ENCODE data around the gene OR2A25. TPM values are rescaled to one million over a fixed set of nuclear protein-coding genes. Genes with fewer than 3 reads are reported as not detected.
"Not testable (repeated sequence)": the region's sequence is repeated elsewhere in the genome, so short reads cannot be mapped to it uniquely, and the experiment has no call there.

OR2A25 gene, protein sequence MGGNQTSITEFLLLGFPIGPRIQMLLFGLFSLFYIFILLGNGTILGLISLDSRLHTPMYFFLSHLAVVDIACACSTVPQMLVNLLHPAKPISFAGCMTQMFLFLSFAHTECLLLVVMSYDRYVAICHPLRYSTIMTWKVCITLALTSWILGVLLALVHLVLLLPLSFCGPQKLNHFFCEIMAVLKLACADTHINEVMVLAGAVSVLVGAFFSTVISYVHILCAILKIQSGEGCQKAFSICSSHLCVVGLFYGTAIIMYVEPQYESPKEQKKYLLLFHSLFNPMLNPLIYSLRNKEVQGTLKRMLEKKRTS
- polyA plus RNA-seq (ENCODE audit: insufficient read length in 12 of 12) = not detected
- long read RNA-seq, donor 1 = 0 reads
- long read RNA-seq, donor 2 = 0 reads
- long read RNA-seq, donor 3 = 0 reads
- long read RNA-seq, donor 4 = 0 reads
- long read RNA-seq, donor 5 = 0 reads
- long read RNA-seq, donor 6 = 0 reads
- long read RNA-seq, donor 7 = 0 reads
- long read RNA-seq, donor 8 = 0 reads
- long read RNA-seq, donor 9 = 0 reads
- long read RNA-seq, donor 10 = 0 reads
- long read RNA-seq, donor 11 = 0 reads

DNA sequence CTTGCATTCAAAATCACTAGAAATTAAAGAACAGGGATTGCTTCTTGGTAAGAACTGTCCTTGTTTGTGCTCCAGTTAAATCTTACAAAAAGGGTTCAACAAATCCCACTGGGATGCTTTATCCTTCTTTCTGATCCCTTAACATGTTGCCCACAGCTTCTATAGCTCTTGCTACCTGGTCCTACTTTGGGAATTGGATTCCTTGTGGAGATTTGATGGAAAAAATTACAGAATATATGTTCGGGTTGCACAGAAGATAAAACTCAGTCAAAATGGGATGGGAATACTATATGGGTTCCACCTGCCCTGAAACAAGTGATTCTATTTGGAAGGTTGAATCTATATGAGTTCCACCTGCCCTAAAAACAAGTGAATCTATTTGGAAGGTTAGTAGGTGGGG is at the start of gene OR2A25:
Gene OR2A25, plus strand, starts transcription at position 301 of the 400 bp plus-strand sequence. CDS start 4,409 bp downstream, outside the sequence.
- no peak for DNase-seq

DNA sequence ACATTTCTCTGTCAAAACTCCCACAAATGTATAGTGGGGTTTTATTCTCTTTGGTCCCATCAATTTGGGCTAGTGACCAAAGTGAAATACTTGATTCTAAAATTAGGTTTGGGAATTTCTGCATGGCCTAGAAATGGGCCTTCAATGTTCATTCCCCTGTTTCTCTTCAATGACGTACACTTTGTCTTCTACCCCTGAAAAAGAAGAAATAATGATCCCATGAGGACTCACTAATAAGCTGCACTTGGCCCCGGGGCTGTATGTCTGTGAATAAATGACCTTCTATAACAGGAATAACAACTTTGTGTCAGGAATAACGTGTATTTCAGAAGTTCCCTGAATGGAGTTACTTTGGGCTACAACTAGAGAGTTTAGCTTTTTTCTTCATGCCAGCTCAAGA is 49.3 kb upstream of the OR2A25 start:
- DNase-seq = no peak

DNA sequence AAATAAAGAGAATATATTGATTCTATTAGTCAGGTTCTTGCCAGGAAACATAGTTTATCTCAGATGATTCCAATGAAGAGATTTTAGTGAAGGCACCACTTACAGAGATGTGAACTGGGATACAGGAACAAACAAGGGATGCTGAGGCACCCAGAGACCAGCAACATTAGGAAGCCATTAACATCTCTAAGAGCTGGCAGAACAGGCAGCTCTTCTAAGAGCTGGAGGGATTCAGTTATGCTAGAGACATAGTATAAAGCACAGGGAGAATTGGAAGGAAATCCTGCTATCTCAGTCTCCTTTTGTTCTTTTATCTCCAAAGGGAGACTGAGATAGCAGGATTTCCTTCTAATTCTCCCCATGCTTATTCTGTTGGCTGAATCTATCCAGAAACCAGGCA is 47.4 kb upstream of the OR2A25 start:
- DNase-seq = no peak

DNA sequence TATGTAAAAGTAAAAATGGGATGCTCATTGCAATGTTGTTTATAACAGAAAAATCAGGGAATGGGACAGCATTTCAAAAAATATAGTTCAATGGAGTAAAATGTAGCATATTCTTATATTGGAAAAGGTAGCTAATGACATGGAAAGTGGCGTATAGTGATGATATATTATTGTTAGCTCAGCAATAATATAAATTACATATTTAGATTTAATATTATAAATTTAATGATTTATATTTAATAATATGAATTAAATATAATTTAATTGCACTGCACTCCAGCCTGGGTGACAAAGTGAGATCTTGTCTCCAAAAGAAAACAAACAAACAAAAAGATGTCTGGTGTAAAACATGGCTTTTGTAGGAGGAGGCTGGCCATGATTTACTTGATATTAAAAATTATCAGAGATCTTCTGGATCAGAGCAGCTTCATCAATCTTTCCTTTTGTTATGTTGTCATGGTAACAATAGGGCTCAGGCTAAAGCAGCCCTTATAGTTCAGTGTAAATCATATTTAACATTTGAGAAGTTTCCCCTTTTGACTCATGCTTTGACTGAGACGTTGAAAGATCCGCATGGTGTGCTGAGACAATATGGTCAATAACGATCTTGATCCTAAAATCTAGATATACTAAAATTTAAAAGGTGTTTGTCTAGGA is 46.3 kb upstream of the OR2A25 start:
- DNase-seq = no peak

DNA sequence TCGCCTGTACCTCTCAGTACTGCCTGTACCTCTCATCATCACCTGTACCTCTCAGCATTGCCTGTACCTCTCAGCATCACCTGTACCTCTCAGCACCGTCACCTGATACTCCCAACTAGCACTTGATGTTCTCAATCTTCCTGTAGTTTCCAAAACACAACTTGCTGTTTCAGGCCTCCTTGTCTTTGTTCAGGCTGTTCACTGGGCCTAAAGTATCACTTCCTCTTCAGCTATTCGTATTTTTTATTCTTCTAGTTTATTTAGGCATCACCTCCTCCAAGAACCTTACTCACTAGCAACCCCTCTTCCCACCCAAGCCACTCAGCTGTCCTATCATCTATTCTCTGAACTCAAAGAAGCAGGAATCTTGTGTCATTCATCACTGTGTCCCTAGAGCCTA is 45.4 kb upstream of the OR2A25 start:
- no peak for DNase-seq

DNA sequence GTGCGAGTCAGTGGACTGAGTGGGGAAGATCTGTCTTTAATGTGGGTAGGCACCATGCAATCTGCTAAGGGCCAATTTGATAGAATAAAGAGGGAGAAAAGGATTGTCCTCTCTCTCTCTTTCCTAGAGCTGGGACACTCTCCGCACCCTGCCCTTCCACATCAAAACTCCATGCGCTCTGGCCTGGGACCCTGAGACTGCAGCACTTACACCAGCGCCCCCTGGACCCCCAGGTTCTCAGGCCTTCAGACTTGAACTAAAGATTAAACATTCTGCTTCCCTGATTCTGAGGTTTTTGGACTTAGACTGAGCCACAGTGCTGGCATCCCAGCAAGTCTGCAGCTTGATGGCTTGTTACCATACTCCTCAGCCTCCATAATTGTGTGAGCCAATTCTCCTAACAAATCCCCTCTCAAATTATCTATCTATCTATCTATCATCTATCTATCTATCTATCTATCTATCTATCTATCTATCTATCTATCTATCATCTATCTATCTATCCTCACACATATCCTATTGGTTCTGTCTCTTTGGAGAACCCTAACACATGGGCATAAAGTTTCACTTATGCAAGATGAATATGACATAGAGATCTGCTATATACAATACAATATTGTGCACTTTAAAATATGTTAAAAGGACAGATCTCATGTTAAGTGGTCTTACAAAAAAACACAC is 43.3 kb upstream of the OR2A25 start:
- DNase-seq = no peak

DNA sequence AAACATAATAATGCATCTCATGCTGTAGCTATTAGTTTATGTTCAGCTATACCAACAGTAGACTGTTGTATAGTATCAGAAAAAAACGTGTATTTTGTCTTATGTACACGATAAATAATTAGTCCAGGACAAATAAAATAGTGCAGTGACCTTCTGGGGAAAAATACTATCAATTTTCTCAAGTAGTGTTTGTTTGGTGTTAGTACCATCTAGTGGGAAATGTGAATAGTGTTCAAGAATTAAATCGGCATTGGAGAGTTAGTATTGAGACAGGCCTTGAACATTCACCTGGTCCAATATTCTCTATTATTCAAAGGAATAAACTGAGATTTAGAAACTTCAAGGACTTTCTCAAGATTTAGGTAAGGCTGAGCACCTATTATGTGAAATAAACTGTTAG is 42.5 kb upstream of the OR2A25 start:
- no peak for DNase-seq

DNA sequence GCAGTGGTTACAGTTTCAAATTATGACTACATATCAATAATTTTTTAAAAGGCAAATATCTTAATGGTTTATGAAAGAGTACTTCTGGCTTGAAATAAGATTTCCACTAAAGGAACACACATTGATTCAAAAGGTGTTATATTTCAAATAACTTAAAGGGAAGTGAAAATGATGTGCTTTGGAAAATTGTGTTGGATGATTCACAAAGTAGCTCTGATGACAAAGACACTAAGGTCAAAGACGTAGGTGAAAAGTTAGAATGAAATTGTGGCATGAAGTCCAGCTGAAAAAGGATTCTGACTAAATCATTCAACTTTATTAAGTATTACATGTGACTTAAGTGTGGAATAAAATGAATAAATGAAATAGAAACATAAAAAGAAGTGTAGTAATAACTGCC is 41.6 kb upstream of the OR2A25 start:
- no peak for DNase-seq

DNA sequence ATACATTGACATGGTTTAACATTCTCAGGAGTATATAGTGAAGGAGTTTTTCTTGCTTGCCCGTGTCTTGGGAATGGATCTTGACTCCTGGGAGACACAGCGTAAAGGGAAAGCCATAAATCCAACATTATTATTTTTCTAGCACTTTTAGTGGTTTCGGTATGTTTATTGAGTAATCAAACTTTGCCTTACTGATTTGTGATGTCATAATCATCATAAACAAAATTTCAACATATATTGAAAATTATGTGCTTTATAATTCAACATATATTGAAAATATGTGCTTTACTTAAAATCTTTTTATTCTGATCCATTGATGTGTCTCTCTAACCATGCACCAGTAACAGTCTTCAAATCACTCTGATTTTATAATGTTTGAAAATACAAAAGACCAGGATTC is 41.1 kb upstream of the OR2A25 start:
- no peak for DNase-seq

DNA sequence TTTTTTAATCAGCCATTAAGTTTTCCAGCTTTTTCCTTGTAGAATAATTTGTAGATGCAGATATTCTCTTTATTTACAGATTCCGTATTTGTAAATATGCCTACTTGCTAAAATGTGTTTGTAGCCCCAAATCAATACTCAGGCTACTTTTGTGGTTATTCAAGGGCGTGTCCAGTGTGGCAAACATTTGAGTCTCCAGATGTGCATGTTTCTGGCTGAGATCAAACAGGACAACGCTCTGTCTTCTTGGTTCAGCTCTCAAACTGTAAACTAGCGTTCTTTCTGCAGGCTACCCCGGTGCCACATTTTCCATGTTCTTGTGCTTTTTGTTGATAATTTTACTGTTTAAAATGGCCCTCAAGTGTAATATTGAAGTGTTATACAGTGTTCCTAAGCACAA is 37.1 kb upstream of the OR2A25 start:
- no peak for DNase-seq

DNA sequence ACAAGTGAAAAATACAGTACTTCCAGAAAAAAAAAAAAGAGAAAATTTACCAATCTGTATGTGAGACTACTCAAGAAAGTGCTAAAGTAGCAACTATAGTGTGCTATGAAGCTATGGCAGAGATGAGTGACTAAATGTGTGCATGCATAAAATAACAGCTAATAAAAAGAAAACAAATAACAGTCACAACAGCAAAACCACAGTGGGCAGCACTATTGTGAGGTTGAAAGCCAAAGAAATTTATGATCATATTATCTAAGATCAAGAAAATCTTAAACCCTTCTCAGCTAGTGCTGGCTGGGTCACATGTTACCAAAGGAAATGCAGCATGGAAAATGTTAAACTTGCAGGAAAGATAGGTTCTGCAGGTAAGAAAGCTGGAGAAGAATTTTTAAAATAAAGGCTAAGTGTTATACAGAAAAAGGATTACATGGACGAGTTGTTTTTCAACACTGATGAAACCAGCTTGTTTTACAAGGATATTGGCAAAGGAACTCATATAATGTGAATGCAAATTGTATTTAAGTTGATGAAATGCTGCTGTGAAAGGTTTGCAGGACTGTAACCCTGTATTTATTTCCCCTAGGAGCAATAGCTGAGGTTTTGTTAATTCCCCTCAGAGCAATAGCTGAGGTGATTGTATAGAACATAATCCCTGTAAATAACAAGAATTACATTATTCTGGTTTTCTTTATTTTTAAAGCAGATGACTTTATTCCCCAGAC is 36.5 kb upstream of the OR2A25 start:
- DNase-seq = no peak

DNA sequence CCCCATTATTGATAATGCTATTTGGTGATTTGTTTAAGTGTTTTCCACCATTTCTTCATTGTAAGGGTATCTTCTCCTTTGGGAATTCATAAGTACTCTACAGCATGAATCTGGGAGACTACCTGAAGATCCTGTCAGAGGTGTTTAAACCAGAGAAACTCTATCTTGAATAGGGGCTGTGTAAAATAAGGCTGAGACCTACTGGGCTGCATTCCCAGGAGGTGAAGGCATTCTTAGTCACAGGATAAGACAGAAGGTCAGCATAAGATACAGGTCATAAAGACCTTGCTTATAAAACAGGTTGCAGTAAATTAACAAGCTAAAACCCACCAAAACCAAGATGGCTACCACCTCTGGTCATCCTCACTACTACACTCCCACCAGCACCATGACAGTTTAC is 34.2 kb upstream of the OR2A25 start:
- no peak for DNase-seq

DNA sequence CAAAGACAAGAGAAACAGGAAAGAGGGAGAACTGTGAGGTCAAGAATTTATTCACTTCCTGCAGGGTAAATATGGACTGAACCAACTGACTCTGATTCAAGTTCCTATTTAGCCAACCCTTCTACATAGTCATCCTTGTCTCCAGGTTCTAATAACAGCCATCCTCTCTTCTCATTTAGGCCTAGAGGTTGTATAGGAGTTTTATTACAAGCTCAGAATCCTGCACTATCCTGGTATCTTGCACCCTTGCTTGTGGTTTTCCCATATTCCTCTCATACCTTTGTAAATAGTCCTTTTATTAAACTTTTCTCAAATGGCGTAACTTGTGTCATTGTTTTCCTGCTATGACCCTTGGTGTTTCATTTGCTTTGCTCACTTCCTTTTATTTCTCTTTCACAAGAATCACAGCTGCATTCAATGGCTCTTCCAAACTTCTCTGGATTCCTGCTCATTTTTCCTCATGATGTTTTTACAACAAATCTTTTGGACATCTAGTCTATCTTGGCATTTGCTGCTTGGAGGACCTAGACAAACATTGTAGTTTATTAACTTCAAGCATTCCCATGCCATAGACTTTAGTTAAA is 33.2 kb upstream of the OR2A25 start:
- no peak for DNase-seq

DNA sequence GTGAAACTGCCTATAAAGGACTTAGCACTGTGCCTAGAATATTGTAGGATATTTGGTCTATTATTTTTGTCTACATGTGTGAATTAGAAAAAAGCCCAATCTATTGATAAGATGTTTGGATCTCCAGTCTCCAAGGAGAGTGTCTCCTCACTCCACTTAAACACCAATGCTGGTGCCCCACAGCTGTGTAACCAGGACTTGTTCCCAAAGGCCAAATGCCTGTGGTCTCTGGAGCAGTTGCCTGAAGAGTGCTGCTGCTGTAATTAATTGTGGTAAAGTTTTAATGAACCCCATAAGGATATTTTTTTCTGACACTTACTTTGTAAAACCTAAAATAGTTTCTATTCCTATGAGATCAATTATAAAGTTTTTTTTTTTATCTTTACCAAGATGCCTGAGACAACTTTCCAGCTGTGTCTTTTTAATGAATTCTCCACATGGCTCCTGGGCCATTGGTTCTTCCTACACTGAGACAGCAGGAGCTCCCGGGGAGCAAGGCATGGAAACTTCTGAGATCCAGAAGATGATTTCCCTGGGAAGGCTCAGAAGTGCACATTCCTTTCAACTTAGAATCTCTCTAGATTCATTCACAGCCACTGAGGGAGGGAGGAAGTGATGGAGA is 32.1 kb upstream of the OR2A25 start:
- DNase-seq = no peak

DNA sequence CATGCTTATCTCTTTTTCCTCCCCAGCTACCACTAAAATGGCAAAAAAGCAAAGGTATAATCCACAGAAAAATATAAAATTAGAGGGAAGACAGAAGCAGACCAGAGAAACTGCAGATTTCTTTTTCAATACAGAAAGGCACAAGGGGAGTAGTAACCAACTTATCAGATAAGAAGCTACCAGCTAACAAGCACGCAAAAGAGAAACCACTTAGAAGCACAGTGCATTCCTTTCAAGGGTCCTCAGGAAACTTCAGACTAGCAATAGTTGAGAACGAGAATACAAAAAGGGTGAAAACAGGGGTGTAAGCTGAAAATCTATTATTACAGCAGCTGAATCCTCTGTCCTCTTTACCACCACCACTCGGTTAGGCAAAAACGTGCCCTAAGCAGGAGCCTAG is 30.7 kb upstream of the OR2A25 start:
- no peak for DNase-seq

DNA sequence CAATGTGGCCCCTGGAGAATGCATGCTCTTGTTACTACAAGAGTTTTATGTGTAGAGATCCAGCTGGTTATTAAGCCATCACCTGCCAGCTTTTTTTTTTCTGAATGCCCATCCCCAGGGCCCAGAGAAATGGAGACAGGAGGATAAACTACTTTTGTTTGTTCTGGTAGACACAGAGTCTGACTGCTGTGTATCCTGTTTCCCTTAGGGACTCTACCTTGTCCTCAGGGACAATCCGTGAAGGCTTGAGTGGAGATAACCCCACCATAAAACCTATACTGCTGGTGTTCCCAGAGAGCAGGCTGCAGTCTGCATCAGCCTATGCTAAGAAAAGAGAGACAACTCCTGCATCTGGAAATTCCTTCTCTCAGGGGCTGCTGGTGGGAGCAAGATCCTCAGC is 21.0 kb upstream of the OR2A25 start, which contains the start of gene OR2A5:
Gene OR2A5, plus strand, starts transcription at position 301 of the 400 bp plus-strand sequence. CDS start 1,454 bp downstream, outside the sequence.
- DNase-seq = no peak

DNA sequence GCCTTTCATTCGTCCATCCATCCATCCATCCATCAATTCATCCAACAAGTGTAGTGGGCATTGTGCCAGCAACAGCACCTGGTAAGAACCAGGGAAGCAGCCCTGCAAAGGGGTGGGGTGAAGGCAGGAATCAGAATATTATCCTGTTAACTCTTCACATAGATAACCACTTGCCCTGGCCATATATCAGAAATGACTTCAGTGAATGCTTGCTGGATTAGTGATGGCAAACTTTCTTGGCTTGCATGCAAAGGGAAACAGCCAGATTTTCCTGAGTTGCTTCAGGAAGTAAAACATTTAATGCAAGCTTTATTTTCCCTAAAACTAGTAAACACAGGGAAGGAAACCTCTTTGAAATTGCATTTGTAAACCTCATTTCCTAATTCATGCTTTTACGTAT is 20.1 kb upstream of the OR2A25 start:
- DNase-seq = no peak

DNA sequence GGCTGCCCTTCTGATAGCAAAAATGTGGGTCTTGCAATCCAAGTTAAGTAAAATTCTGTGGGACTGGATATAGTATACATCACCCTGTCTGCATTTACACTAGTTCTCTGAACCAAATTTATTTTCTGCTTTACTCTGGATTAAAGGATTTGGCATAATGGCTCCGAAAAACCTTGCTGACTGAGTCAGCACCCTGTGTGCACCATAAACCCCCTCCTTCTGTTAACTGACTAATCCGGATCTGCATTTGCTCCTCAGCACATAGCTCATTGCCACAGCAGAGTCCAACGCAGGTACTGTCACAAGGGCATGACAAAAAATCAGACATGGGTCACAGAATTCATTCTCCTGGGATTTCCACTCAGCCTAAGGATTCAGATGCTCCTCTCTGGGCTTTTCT is 19.5 kb upstream of the OR2A25 start:
- no peak for DNase-seq

DNA sequence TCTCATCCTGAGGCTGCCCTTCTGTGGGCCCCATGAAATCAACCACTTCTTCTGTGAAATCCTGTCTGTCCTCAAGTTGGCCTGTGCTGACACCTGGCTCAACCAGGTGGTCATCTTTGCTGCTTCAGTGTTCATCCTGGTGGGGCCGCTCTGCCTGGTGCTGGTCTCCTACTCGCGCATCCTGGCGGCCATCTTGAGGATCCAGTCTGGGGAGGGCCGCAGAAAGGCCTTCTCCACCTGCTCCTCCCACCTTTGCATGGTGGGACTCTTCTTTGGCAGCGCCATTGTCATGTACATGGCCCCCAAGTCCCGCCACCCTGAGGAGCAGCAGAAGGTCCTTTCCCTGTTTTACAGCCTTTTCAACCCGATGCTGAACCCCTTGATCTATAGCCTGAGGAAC is 18.7 kb upstream of the OR2A25 start:
- DNase-seq = not testable (repeated sequence)

DNA sequence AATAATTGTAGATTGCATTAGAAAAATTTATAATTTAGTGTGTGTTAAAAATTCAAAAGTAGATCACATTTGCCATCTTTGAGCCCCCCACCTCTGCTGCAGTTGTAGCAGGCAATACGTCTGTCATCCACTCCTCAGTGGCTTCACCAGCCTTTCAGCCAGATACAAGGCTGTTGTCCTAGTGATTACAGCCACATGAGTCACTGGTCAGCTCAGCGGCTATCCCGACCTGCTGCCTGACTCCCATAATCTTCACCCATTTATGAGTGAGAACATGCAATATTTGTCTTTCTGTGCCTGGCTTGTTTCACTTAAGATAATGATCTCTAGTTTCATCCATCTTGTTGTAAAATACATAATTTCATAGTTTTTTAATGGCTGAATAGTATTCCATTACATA is 11.7 kb upstream of the OR2A25 start:
- DNase-seq = no peak

DNA sequence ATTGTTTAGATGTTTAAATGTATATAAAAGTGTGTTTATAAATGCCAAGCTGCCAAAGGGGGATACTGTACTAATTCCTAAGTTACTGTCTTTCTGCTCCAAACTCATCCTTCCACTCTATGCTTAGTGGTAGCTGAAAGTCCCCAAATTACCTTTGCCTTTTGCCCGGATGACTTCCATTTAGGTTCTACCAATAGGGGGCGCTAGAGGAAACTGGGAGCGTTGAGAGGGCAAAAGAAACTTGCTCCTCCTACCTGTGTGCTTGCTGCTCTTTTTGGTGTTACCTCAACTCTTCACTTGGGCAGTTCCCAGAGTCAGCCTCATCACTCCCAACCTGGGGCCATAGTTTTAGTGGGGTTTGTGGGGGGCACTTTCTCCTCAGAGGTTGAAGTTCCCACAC is 5.9 kb upstream of the OR2A25 start:
- DNase-seq = no peak
